Activated T-helper 1 cell treated with anti-CD3 and anti-CD28 coated beads, Interleukin-12 subunit alpha, Interleukin-12 subunit beta, Interleukin-2, Interleukin-4 antibody, amounts not matched to agents 30 ng/mL and 10 ng/mL and 1 ng/mL, durations not matched to agents 14 hours and 24 hours and 36 hours (primary cell): ENCODE results near the gene AVPR2. TPM values are rescaled to one million over a fixed set of nuclear protein-coding genes. Genes with fewer than 3 reads are reported as not detected.
A peak's percentile ranks its signal among the peaks of the same experiment; 100 is the strongest.

Source experiments
- DNase-seq: peaks from one replicate; pipeline ENCODE4 v3.0.0; 2021; ENCODE audit warnings: low spot score
- H3K27ac Mint-ChIP-seq: one replicate; pipeline ENCODE4 v1.8.0; 2021; ENCODE audit warnings: mild to moderate bottlenecking, mixed read lengths
- H3K27me3 Mint-ChIP-seq: one replicate; pipeline ENCODE4 v1.8.0; 2022; ENCODE audit warnings: mild to moderate bottlenecking, moderate library complexity, mixed read lengths; ENCODE audit not compliant: insufficient read depth
- H3K36me3 Mint-ChIP-seq: one replicate; pipeline ENCODE4 v1.8.0; 2021; ENCODE audit warnings: low read depth, mixed read lengths
- H3K4me1 Mint-ChIP-seq: one replicate; pipeline ENCODE4 v1.8.0; 2021; ENCODE audit warnings: low read depth, mixed read lengths
- H3K4me3 Mint-ChIP-seq: one replicate; pipeline ENCODE4 v1.8.0; 2021; ENCODE audit warnings: mild to moderate bottlenecking, moderate library complexity, mixed read lengths
- H3K9me3 Mint-ChIP-seq: one replicate; pipeline ENCODE4 v1.8.0; 2021; ENCODE audit warnings: mixed read lengths
- intact Hi-C: fragments of 100-400 bp; cut with micrococcal nuclease; formaldehyde crosslinking; loops from one replicate; pipeline ENCODE4 v1.15.1; 2024
- total RNA-seq: library from RNA; stranded (reverse); gene quantifications from 2 replicates; pipeline ENCODE4 v1.2.3, GENCODE V29; 2022

AVPR2 gene
- total RNA-seq, 1 donor from 2014 or later, result not detected

DNA sequence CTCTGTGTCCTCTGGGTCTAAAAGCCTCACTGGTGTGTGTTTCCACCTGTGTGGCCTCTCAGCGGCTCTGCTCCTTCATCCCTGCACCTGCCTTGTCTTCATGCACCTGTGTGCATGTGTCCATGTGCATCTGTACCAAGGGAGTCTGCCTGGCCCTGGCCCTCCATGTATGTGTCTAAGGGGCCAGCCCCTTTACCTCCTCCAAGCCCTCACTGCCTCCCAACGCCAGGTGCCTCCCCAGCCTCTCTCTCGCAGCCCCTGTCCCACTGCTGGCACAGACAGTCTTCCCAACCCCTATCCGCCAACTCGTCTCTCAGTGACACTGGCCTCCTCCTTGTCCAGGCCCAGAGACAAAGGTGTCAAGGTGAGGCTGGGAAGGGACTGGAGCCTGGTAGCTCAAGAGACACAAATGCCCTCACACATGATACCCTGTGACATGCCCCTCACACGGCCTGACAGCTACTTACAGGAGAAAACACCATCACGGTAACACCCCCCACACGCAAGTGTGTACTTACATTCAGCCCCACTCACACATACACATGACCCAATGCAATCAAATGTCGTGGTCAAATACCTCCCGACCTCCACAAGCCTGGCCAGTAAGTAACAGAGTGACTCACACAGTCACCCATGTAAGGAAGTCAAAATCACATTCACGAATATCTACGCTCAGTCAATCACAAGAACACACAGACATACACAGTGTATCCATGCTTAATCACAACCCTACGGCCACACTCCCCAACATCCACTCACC, 29.9 kb upstream of the AVPR2 start:
- no peak overlapping the region for H3K4me3 Mint-ChIP-seq
- no peak for DNase-seq
- no peaks in the 10 kb centered on the region for H3K36me3 Mint-ChIP-seq
- intact Hi-C loops, result loop anchor here (1.0 to 5.0 kb wide), 2 partner anchors 57 to 95 kb away; no protein-coding TSS in a partner anchor
- H3K27me3 Mint-ChIP-seq, result peaks cover 2% of the 10 kb centered on the region
- H3K27ac Mint-ChIP-seq, result peak overlapping the region; percentile 18
- no peaks in the 10 kb centered on the region for H3K9me3 Mint-ChIP-seq
- H3K4me1 Mint-ChIP-seq, result peaks cover 24% of the 10 kb centered on the region

DNA sequence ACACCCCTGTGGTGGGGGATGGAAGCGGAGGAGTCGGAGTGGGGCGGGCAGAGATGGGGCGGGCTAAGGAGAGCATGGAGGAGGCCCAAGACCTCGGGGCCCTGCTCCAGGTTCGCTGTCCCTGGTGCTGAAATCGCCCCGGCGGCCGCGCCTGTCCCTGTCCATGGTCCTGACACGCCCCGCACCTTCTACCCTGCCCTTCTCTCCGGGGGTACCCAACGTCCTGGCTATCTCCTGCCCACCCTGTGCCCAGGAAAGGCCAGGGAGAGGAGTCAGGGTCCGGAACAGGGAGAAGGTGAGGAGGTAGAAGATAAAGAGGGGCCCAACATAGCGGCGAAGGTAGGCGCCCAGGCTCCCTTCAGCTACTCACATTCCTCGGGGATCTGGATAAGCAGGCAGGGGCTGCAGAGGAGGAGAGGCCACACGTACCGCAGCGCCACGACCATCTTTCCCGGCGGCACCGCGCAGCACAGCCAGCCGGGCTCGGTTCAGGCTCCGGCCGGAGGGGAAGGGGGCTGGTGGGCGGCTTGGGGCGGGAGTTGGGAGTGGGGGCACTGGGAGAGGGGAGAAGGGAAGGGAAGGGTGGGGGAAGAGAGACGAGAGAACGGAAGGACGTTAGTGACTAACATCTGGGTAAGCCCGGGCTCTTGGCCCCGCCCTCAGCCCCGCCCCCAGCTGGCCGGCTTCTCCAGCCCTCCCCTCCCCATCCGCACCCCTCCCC, 28.9 kb upstream of the AVPR2 start:
- Mint-ChIP-seq H3K27me3 (peaks cover 5% of the 10 kb centered on the region), H3K4me3 (no peak overlapping the region), H3K36me3 (no peaks in the 10 kb centered on the region), H3K4me1 (peaks cover 24% of the 10 kb centered on the region), H3K27ac (no peak overlapping the region), H3K9me3 (no peaks in the 10 kb centered on the region)
- intact Hi-C loops, result loop anchor here (1.0 to 5.0 kb wide), 2 partner anchors 58 to 94 kb away; no protein-coding TSS in a partner anchor
- DNase-seq, result peak; percentile 54

DNA sequence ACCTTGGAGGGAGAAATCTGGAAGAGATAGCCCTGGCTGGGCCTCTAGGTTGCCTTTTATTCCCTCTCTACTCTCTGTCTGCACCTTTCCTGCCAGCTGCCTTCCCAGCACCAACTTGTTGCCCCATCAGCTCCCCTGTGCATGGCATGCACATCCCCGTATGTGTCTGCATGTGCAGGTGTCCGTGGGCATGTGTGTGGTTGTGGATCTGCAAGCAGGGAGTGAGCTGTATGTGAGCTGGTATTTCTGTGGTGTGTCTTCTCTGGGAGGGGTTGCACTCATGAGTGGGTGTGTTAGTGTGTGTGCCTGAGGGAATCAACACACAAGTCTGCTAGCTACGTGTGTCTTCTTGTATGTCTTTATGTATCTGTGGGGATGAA, 28.4 kb upstream of the AVPR2 start:
- no peak for DNase-seq
- Mint-ChIP-seq H3K36me3 (no peaks in the 10 kb centered on the region), H3K4me3 (peak overlapping the region; percentile 19), H3K27me3 (peaks cover 5% of the 10 kb centered on the region), H3K4me1 (peaks cover 24% of the 10 kb centered on the region), H3K9me3 (no peaks in the 10 kb centered on the region), H3K27ac (peak overlapping the region; percentile 40)
- intact Hi-C loops, result loop anchor here (5.0 kb wide), 1 partner anchor 59 kb away; no protein-coding TSS in a partner anchor

DNA sequence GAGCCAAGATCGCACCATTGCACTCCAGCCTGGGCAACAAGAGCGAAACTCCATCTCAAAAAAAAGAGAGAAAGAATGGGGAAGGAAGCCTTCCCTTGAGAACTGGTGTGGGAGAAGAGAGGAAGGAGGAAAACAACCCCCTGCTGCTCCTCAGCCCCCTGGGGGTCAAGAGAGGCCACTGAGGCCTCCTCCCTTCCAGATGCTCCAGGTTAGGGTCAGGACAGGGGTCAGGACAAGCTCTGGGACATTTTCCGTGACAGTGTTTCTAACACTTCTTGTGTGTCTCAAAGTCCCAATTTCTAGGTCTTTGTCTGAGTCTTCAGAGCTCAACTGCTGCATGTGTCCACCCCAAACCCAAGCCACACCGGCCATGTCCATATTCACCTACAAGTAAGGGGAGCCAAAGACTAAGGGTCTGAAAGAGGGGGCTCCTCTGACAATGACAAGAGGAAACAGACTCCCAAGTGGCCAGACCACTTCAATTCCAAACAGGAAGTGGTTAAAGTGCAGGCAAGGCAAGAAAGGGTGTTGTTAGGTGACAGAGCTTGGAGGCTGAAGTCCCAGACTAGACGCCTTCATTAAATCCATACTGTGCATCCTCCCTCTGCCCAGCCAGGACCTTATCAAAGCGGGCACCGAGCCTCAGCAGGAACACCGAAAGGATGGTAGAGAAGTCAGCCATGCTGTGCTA, 26.8 kb upstream of the AVPR2 start:
- Mint-ChIP-seq H3K9me3 (no peaks in the 10 kb centered on the region), H3K36me3 (no peaks in the 10 kb centered on the region), H3K4me3 (no peak overlapping the region), H3K4me1 (peaks cover 24% of the 10 kb centered on the region), H3K27me3 (peaks cover 5% of the 10 kb centered on the region), H3K27ac (no peak overlapping the region)
- intact Hi-C loops, result loop anchor here (5.0 kb wide), 1 partner anchor 60 kb away; no protein-coding TSS in a partner anchor
- no peak for DNase-seq

DNA sequence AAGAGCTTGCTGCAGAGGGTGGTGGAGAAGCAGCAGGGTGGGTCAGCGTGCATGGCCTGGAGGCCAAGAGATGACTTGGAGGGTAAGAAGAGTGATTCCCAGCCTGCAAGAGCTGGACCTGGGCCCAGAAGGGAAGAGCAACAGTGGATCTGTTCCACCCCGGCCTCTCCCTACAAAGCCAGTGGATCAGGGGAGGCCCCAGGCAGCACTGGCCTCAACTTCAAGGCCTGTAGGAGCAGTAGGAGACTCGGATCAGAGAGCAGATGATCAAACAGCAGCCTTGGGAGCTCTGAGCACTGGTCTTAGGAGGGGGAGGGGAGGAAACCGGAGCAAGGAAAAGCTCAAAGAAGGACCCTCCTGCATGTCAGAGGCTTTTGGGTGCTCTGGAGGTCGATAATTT, 26.1 kb upstream of the AVPR2 start:
- Mint-ChIP-seq H3K4me3 (no peak overlapping the region), H3K27me3 (peaks cover 5% of the 10 kb centered on the region), H3K4me1 (peaks cover 24% of the 10 kb centered on the region), H3K9me3 (no peaks in the 10 kb centered on the region), H3K27ac (no peak overlapping the region), H3K36me3 (no peaks in the 10 kb centered on the region)
- no peak for DNase-seq
- intact Hi-C loops, result loop anchor here (5.0 kb wide), 1 partner anchor 61 kb away; no protein-coding TSS in a partner anchor

DNA sequence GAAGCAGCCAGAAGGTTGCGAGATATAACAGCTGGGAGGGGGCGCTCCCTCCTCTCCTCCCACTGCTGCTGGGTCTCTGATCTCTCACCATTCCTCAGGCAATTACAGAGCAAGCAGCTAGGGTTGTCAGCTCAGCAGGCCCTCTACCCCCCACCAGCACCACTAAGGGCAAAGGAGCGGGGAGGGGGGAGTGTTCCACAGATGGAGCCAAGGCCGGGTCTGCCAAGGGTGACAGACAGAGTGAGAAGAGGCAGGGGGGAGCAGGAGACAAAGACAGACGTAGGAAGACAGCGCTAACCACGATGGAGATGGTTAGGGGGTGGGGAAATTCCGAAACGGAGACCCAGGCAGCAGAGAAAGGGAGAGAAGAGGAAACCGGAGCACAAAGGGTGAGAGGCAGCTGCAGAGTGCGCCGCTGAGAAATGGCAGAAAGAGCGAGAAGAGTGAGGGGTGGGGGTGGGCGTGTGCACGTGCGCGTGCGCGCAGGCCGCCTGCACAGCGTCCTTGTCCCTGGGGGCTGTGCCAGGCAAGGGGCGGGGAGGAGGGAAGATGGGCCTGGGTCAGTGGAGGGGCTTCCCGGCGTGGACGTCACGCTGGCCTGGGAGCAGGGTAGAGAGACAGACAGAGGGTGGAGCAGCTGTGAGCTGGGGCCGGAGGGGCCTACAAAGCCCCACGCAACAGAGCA, 25.4 kb upstream of the AVPR2 start:
- no peaks in the 10 kb centered on the region for H3K9me3 Mint-ChIP-seq
- H3K27me3 Mint-ChIP-seq, result peaks cover 5% of the 10 kb centered on the region
- H3K4me1 Mint-ChIP-seq, result peaks cover 24% of the 10 kb centered on the region
- H3K27ac Mint-ChIP-seq, result peak overlapping the region; percentile 73
- H3K4me3 Mint-ChIP-seq, result peak overlapping the region; percentile 80
- DNase-seq, result peak; percentile 8
- intact Hi-C loops, result loop anchor here (1.0 to 5.0 kb wide), 2 partner anchors 47 to 62 kb away; partner anchors contain the start of gene ARHGAP4
- no peaks in the 10 kb centered on the region for H3K36me3 Mint-ChIP-seq

DNA sequence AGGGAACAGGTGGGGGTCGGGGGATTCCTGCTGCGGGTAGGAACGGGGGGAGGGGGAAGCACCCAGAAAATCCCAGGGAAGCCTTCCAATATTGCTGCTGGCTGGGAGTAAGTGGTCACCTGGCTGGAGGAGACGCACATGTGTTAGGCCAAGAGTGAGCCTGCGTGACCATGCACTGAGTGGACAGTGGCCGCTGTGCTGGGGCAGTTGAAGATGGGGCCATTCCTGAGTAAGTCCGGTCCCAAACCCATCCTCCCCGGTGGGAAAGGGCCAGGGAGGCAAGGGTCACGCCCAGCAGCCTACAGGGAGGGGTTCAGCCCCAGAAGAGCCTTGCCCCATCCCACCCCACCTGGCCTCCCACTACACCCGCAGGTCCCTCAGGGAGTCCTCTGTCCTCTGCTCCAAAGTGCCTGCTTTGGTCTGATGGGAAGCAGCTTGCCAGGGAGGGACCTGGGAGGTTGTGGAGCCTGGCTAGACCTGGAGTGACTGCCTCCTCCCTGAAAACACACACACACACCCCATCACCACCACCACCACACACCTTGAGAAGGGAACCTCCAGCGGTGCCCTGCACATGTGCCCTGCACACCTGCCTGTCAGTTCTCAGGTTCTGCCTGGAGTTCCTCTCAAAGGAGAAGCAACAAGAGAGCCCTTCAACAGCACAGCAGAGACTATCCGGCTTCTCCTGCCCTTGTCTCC, 24.6 kb upstream of the AVPR2 start:
- Mint-ChIP-seq H3K4me3 (no peak overlapping the region), H3K27me3 (peaks cover 6% of the 10 kb centered on the region), H3K27ac (no peak overlapping the region), H3K36me3 (no peaks in the 10 kb centered on the region), H3K4me1 (peaks cover 24% of the 10 kb centered on the region), H3K9me3 (no peaks in the 10 kb centered on the region)
- intact Hi-C loops, result loop anchor here (1.0 to 5.0 kb wide), 2 partner anchors 46 to 63 kb away; partner anchors contain the start of gene ARHGAP4
- no peak for DNase-seq

DNA sequence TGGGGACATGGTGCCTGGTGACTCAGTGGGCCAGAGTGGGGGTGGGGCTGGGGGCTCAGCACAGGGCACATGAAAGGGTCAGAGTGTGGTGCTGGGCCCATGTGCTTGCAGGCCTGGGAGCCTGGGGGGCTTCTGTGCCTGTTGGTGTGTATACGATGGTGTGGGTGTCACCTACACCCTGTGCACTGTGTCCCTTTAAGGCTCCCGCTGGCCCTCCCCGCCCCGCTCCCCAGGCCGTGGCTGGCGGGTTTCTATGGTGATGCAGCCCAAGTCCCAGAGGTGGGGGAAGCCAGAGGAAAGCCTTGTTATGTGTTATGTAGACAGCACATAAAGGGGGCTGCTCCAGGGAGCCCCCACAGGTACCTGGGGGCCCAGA, 24.0 kb upstream of the AVPR2 start:
- no peak overlapping the region for H3K4me3 Mint-ChIP-seq
- peaks cover 24% of the 10 kb centered on the region for H3K4me1 Mint-ChIP-seq
- no peak for DNase-seq
- no peak overlapping the region for H3K27ac Mint-ChIP-seq
- peaks cover 8% of the 10 kb centered on the region for H3K27me3 Mint-ChIP-seq
- no peaks in the 10 kb centered on the region for H3K9me3 Mint-ChIP-seq
- H3K36me3 Mint-ChIP-seq, result no peaks in the 10 kb centered on the region
- intact Hi-C loops, result no loop called here

DNA sequence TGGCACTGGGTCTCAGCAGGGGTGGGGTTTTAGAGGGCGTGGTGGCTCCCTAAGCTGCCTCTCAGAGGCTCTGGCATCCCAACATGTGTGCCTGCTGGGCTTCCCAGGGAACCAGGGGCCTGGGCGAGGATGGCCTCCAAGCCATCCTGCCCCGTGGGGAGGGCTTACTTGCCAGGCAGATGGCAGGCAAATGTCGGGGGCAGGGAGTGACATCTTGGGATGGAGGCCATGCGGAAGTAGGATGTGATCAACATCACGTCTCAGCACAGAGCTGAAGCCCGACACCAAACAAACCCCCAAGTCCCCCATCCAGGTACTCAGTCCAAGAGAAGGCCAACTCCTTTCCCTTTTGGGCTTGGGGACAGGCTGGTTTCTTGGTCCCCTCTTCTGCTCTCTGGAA, 23.2 kb upstream of the AVPR2 start:
- DNase-seq, result no peak
- peaks cover 8% of the 10 kb centered on the region for H3K27me3 Mint-ChIP-seq
- no peaks in the 10 kb centered on the region for H3K9me3 Mint-ChIP-seq
- H3K27ac Mint-ChIP-seq, result no peak overlapping the region
- intact Hi-C loops, result no loop called here
- peaks cover 21% of the 10 kb centered on the region for H3K4me1 Mint-ChIP-seq
- no peaks in the 10 kb centered on the region for H3K36me3 Mint-ChIP-seq
- no peak overlapping the region for H3K4me3 Mint-ChIP-seq

DNA sequence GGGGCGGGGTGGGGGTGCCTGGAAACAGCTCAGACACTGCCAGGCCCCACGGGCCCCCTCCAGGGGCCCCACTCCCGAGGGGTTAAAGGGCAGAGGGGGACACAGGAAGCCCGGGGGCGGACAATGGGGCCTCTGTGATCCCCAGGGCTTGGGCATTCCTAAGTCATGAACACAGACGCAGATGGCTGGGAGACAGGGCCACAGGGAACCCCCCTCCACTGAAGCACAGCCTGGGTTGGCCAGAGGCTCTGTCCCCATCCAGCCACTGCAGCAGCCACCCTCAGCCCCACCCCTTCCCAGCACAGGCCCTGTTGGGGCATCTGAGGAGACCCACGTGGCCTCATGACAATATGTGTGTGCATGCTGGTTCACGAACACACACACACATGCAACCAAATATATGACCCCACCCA, 22.4 kb upstream of the AVPR2 start:
- Mint-ChIP-seq H3K27ac (no peak overlapping the region), H3K4me1 (peaks cover 19% of the 10 kb centered on the region), H3K27me3 (peaks cover 8% of the 10 kb centered on the region), H3K36me3 (no peaks in the 10 kb centered on the region), H3K9me3 (no peaks in the 10 kb centered on the region), H3K4me3 (no peak overlapping the region)
- DNase-seq, result no peak
- intact Hi-C loops, result no loop called here

DNA sequence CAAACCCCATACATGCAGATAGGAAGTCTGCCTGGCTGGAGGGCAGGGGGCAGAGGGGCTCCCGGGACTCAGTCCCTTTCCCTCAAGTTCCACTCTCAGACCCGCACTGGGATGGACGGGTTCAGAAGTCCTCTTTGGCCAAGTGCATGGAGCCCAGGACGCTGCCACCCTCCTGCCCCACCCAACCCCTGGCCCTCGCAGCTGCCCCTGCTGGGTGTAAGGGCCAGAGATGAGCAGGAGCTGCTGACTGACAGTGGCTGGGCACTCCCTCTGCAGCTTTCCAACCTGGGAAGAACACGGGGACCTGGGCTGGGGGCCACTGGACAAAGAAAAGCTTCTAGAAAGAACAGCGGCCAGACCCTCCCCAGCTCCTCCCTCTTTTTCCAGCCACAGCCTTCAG, 21.9 kb upstream of the AVPR2 start:
- H3K27me3 Mint-ChIP-seq, result peaks cover 8% of the 10 kb centered on the region
- H3K4me3 Mint-ChIP-seq, result no peak overlapping the region
- peaks cover 19% of the 10 kb centered on the region for H3K4me1 Mint-ChIP-seq
- H3K9me3 Mint-ChIP-seq, result no peaks in the 10 kb centered on the region
- no peaks in the 10 kb centered on the region for H3K36me3 Mint-ChIP-seq
- DNase-seq, result no peak
- no peak overlapping the region for H3K27ac Mint-ChIP-seq
- intact Hi-C loops, result no loop called here
